Right renal cortex interstitium (tissue), 3 donors: ENCODE data around the gene AP1AR. TPM values are rescaled to one million over a fixed set of nuclear protein-coding genes. Genes with fewer than 3 reads are reported as not detected.

Source experiments
- DNase-seq, 3 donors: peaks; one replicate each; pipeline ENCODE4 v3.0.0-alpha.2; 2013; ENCODE audit warnings: low read depth in 3 of 3, low spot score in 2 of 3
- polyA plus RNA-seq, 3 donors: library from polyadenylated mRNA; unstranded; fragments of 120-200 nt; gene quantifications; one replicate each; pipeline ENCODE4 v1.2.1, GENCODE V29; 2013; ENCODE audit not compliant: insufficient read length in 3 of 3

Gene AP1AR
- polyA plus RNA-seq, 3 donors = 38.0 to 42.7 (median 40.2) TPM

DNA sequence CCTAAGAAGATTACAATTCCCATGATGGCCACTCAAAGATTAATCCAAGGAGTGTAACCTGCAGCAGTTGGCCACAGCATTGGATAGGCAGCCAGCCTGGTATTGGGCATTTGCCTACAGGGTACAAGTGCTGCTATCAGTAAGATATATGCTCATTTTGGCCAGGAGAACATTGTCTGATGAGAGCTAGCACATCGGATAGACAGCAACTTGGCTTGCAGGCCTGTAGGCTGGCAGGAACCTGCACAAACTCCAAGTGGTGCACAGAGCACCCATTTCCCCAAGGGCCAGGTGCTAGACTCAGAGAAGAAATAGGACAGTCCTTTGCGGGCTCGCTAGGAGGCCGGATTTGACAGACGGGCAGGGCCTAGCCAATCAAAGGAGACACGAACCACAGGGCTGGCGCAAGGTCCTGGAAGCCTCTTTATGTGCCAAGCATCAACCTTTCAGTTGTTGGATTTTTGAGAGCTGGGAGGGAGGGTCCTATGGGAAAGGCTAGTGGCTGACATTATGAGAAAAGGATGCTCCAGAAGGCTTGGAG lies 11.7 kb upstream of the AP1AR start:
- DNase-seq = no peak

DNA sequence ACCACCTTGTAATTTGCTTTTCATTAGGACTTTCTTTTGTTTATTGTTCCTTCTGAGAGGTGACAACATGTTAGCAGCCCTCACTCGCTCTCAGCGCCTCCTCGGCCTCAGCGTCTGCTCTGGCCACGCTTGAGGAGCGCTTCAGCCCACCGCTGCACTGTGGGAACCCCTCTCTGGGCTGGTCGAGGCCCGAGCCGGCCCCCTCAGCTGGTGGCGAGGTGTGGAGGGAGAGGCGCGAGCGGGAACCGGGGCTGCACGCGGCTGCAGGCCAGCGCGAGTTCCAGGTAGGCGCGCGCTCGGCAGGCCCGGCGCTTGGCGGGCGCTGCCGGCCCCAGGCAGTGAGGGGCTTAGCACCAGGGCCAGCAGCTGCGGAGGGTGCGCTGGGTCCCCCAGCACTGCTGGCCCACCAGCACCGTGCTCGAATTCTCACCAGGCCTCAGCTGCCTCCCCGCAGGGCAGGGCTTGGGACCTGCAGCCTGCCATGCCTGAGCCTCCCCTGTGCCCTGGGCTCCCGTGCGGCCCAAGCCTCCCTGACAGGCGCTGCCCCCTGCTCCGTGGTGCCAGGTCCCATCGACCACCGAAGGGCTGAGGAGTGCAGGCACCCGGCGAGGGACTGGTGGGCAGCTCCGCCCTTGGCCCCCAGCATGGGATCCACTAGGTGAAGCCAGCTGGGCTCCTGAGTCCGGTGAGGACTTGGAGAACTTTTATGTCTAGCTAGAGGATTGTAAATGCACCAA lies 9.2 kb upstream of the AP1AR start:
- no peak for DNase-seq

DNA sequence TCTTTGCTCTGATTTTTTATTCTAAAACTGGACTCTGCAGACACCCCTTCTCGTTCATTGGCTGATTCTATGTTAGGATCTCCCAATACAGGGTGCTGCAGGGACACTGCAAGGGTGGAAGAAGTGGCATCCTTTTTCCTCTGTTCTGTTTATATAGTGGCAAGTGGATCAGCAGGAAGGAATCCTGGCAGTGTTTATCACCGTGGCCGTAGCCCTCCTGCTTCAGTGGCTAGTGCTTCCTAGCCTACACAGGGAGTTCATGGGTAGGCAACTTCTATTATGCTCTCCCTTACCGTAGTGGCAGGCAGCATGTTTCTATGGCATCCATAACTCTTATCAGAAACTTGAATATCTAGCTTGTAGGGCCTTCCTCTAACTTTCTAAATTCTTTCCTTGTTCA lies 6.4 kb upstream of the AP1AR start:
- DNase-seq = no peak

DNA sequence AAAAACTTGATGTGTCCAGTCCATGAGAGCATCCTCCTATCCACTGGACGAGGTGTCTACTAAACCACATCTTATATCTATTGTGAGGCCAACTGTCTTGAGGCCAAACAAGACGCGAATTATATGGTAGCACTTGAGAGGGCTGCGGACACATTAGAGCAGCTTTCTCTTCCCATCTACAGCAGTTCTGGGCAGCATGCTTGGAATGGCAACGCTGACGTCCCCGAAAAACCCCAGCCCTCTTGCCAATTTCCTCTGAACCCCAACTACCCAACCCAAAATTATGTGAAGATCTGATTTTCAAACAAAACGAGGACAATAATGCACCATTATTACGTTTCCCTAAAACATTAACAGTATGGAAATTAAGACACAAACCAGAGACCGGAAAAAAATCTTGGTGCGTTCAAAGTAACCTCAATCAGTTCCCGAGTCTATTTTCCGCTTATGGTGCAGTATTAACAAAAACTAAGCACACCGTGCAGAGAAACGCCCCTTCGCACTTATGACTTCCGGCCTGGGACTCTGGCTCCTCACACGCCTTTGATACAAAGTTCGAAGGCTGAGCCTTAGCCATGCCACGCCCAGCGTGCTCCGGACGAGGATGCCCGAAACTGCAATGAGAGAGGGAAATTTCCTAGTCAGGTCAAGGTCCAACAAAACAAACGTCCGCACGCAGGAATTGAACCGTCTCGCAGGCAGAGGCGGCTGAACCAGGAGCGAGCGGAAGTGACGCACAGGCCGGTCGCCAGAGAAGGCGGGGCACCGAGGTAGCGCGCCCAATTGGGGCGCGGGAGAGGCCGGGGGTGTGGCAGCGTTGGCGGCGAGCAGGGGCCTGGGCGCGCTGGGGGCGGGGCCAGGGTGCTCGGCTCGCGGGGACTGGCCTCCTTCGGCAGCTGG lies 458 bp upstream of the AP1AR start:
- DNase-seq = peak; percentile 94 to 96 (median 95)

DNA sequence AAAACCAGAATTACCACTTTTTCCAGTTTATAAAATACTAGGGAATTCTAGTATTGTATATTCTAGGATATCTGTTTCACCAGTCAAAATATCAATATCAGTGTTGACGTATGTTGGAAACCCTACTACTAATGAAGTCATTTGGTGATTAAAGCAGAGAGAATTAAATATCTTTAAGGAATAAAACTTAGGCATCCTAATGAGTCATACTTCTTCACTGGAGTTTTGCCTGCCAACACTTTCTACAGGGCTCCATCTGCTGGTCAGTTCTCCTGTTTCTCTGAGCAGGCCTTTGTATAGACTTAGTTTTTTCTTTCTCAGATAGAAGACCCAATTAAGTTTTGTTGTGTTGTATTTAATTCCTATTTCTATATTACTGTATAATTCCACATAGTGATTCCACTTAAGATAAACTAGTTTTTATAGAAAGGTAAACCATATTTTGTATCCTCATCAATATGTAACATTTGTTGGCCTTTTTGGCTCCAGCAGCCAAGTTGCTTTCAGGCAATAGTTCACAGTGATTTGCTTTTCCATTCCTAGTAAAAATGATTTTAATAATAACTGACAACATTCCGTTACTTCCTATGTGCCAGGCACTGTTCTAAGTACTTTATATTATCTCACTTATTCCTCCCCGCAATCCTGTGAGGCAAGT lies 3.5 kb downstream of the AP1AR start:
- peak; percentile 27 to 52 (median 43) for DNase-seq

DNA sequence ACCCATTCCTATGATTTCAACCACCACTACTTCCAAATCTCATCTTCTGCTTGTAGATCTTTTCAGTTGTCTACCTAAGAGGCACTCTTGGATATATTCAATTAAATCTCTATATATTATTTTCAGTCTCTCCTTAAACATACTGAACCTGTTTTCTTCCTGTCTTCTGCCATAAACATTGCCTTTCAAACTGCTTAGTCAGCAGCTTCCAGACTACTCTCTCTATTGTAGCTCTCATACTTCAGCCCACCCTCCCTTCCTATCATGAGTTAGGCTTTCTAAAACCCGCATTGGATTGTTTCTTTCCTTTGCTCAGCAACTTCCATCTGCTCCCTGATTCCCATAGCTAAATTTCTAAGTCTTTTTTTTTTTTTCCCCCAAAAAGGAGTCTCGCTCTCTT lies 4.5 kb downstream of the AP1AR start:
- no peak for DNase-seq

DNA sequence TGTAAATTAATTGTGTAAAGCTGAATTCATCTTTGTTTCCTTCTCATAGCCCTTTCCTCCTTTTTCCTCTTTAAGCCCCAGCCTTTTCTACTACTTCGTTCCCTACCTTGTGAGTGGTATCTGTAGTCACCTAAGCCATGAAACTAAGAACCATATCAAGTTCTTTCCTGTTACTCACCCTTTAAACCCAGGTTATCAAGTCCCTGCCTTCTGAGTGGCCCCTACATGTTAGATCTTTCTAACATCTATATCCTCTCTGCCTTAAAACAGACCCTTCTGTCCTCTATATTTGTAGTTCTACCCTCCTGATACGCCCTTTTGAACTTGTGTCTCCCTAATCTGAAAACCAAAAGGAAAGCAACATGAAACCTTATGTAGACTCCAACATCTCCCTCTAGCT lies 7.2 kb downstream of the AP1AR start:
- DNase-seq = no peak

DNA sequence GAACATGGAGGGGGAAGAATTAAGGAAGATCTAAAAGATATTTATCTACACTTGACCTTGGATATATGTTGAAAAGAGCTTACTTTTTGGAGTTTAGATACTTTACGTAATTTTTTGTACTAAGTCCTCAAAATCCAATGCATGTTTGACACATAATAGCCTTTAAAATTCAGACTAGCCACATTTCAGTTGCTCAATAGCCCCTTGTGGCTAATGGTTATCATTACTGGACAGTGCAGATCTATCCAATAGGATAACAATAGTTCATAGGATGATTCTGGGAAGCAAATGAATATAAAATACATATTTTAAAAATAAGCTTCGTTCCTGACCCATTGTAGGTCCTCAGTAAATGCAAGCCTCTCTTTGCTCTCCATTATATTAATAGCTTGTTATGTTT lies 13.8 kb downstream of the AP1AR start:
- no peak for DNase-seq

DNA sequence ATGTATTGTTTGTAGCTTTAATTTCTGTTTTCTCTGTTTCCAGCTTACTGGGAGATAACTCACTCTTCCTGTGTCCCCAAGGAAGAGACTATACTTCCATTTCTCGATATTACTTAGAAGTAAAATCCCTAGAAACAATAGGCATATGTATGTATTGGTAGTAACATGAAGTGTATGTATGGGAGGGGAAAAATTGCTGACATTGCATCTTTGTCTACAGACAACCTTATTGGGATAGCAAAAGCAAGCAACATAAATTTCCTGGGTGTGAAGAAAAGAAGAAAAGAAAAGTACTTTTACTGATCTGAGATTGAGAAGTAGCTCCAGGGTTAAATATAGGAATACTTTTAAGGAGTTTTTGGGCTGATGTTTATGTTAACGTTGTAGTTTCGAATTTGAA lies 15.4 kb downstream of the AP1AR start:
- DNase-seq = no peak

DNA sequence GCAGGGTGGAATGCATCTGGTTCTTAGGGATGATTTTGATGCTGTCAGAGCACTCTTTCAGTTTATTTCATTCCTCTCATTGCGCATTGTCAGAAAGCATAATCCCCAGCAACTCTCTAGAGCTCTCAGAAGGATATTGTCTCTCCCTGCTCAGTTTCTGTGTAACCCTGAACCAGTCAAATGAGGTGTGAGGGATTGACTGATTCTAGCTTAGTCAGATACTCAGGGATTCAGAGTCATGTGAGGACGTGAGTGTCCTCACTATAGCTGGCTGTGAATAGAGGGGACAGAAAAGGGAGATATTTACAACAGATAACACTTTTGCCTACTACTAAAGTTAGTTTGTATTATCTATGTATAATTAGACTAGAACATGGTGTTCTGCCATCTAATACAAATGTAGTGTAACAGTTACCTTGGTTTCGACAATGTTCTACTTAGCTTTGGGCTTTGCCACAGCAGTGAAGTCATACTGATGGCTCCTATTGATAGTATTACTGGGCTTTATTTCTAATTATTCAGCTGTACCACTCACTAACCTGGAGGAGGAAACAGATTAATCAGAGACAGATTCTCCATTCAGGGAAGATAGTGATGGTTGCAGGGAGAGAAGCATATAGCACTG lies 19.5 kb downstream of the AP1AR start:
- DNase-seq = no peak

DNA sequence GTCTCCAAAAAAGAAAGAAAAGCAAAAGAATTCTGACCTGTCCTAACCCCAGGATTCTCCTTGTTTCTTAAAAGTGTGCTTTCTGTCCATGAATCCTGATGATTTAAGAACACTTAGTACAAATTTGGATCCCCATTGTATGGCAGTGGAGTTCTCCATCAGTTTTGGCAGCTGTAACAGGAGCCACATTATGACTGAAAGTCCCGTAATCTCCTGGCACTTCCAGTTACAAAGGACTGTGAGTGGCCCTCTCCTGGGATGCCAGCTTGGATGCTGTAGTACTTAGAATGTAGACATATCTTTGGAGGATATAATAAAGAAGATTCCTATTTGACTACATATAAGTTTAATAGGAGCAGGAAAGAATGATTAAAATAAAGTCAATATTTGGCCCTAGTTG lies 20.6 kb downstream of the AP1AR start:
- no peak for DNase-seq

DNA sequence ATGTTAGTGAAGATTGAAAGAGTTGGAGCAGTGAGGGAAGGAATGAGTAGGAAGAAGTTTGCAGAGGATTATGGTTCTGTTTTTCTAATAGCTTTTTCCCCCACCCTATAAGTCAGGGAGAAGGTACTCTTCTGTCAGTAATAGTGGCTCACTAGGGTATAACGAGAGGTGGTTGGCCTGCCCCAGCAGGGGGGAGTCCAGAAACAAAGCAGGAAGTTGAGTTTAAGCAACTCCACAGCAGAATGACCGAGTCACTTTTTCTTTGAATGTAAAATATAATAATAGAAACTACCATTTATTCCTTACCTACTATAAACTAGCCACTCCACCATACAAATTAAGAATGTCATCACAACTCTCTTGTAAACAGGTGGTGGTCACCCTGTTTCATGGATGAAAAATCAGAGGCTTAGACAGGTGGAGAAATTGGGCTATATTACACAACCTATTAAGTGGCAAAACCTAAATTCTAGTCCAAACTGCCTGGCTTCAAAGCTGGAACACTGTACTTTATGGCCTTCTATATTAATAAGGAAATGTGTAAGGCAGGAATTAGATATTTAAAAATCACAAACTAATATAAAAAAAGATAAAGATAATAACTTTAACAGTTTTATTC lies 21.9 kb downstream of the AP1AR start:
- DNase-seq = no peak

DNA sequence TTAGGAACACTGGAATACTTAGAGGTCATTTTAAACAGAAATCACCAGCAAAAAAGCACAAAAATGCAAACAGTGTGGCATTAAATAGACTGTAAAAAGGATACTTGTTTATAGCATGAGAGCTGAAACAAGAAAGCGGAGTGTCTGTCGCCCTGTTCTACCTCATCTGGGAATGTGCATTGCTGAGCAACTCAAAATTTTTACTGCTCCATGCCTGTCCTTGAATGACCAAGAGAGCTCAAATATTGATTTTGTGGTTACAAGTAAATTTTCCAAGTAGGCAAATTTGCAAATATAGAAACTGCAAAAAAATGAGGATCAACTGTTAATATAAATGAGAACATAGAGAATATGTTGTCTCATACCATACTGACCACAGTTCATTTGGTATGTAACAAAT lies 25.5 kb downstream of the AP1AR start:
- DNase-seq = no peak

DNA sequence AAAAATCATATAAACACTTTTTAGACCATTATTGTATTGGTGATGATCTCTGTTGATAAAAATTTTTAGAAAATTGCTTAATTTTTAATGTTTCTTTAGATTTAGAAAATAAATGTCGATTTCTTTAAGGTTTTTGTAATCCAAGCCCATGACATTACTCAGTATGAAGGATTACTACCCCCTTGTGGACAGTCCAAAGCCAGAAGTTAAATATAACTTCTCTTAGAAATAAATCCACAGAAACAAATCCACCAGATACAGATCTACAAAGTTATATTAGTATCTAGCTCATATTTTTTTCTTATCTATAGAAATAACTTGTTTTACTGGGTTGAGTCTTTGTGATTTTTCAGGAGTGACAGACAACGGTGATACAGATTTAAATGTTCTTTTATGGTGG lies 35.2 kb downstream of the AP1AR start:
- DNase-seq = no peak

DNA sequence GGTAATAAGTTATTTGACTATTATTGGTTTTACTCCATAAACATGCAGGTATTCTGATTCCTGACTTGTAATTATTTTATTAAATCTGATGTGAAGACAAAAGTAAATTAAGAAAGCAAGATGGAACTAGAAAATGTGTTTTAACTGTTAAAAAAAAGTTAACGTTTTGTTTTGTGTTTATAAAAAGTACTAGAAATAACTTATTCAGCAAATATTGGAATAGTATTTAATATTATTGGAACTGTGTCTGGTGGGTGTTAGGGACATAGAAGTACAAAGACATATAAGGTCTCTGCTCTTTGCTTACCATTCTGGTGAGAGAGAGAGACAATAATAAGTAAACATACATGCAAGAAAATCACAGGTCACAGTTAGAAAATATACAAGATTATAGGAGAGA lies 38.5 kb downstream of the AP1AR start:
- no peak for DNase-seq

DNA sequence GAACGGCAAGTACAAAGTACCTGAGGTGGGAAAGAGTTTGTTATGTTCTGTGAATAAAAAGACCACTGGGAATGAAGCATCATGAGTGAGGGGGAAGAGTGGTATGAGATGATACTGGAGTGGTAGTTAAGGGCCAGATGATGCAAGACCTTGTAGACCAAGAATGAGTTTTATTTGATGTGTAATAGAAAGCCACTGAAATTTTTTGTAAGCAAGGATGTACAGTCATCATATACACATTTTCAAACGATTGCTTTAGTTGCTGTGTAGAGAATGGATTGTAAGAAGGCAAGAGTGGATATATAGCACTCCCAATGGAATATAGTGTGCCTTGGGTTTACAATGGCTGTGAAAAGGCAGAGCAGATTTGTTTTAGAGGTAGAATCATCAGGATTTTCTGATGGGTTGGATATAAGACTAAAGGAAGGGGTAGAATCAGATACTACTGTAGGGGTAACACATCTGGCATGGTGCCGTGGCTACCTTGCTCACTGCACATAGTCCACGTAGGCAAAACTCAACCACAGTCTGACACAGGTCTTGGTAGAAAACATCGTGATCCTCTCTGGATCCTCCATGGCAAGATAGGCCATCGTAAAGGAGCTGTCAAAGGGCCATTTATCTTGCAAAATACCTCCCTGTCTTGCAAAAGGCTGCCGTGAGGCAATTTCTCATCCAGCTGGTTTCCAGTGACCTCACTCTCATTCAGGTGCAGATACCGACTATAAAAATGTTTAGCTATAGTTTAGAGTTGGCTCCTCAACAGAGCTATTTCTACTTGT lies 39.2 kb downstream of the AP1AR start:
- DNase-seq = no peak

DNA sequence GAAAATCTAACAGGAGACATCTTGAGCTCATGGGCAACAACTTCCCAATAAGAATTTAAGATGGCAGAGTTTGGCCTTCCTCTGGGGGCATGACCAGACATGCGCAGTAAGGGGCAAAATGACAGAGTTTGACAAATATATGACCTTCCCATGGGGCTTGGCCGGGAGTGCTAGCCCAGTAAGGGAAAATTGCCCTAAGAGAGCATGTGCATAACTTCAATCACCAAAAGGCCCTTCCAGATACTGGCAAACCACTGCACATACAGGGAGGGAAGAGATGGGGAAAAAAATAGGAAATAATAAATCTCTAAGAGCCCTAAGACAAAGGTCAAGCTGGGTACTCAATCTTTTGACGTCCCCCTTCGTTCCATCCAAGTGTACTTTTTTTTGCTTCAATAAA lies 40.7 kb downstream of the AP1AR start:
- no peak for DNase-seq

DNA sequence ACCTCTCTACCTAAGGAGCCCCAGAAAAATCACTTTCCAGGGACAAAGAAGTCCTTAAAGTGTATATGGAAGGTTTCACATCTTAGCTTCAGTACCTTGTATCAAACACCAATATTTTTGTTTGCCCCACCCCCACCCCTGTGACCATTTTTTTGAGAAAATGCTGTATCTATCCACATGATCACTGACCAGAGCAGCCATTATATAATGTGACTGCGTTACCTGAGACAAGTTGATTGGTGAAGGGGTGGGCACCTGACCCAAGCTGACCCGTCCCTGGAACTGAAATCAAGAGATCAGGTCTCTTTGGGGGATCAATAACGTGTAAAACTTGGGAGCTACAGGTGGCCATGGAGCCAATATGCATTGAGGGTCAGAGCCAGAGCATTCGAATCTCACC lies 43.4 kb downstream of the AP1AR start:
- DNase-seq = no peak

DNA sequence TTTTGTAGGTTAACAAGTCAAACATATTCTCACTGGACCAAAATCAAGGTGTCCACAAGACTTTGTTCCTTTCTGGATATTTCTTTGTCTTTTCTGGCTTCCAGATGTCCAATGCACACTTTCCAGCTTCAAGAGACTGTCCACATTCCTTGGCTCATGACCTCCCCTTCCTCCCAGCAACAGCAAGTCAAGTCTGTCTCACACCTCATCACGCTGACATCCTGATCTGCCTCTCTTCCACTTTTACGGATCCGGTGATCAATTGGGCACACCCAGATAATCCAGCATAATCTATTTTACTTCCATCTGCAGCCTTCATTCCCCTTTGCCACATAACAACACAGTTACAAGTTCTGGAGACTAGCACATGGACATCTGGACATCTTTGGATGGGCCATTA lies 44.5 kb downstream of the AP1AR start:
- no peak for DNase-seq

DNA sequence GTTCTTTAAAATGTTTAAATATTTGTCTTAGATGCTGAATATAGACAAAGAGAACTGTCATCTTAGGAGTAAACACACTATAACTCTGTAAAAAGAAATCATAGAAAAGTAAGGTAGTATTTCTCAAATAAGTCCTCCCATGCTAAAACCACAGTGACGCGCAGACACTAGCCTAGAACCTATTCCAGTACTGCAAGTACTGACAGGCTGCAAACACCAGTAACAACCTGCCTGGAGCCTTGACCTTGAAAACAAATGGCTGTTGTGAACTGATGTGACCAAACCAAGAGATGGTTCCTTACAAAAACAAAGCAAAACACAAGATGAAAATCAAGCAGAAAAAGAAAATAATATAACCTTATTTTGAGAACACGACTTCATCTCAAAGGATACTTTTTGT lies 45.6 kb downstream of the AP1AR start:
- DNase-seq = no peak
